Measurements from ENCODE around the gene BNC1. TPM values are rescaled to one million over a fixed set of nuclear protein-coding genes. Genes with fewer than 3 reads are reported as not detected.

The BNC1 gene
- total RNA-seq: not detected

- Histone ChIP-seq H3K27ac (no peak within 1 kb of the TSS), H3K4me3 (peak within 1 kb of the TSS in 3 of 4 donors; percentile 12 to 36 (median 24)), H3K36me3 (no peaks in the 10 kb centered on the region), H3K4me1 (peaks cover 0 to 13% (median 0%) of the 10 kb centered on the region in 4 donors), H3K27me3 (peaks cover 0 to 23% of the 10 kb centered on the region in 2 donors), H3K9me3 (no peaks in the 10 kb centered on the region)
- no peak for TF ChIP-seq CTCF (IDR thresholded peaks at IDR 0.05)
- TF ChIP-seq POLR2A (IDR thresholded peaks at IDR 0.05): no peak
- no peak for DNase-seq
Measured at GRCh38 chr15:83284559-83285283, at the start of gene BNC1. Gene BNC1, minus strand, starts transcription at chr15:83284664. Its CDS starts 36 bp downstream, at chr15:83284628.

- Histone ChIP-seq H3K36me3 (no peaks in the 10 kb centered on the region), H3K27ac (no peak overlapping the region), H3K9me3 (no peaks in the 10 kb centered on the region), H3K27me3 (no peaks in the 10 kb centered on the region), H3K4me3 (no peak overlapping the region), H3K4me1 (no peaks in the 10 kb centered on the region)
- TF ChIP-seq POLR2A (IDR thresholded peaks at IDR 0.05): no peak
- DNase-seq: no peak
Measured at GRCh38 chr15:83327041-83327440, 42.6 kb upstream of the BNC1 start.

- Histone ChIP-seq H3K27me3 (no peaks in the 10 kb centered on the region), H3K36me3 (no peaks in the 10 kb centered on the region), H3K4me3 (no peak overlapping the region), H3K4me1 (no peaks in the 10 kb centered on the region), H3K27ac (no peak overlapping the region), H3K9me3 (no peaks in the 10 kb centered on the region)
- TF ChIP-seq CTCF (IDR thresholded peaks at IDR 0.05) (no peak), POLR2A (IDR thresholded peaks at IDR 0.05) (no peak)
- DNase-seq: no peak
Measured at GRCh38 chr15:83324799-83325198, 40.3 kb upstream of the BNC1 start.

GRCh38 chr15:83323296-83323711, 38.8 kb upstream of the BNC1 start:
- no peak overlapping the region for H3K27ac ChIP-seq
- H3K27me3 ChIP-seq: no peaks in the 10 kb centered on the region
- no peaks in the 10 kb centered on the region for H3K4me1 ChIP-seq
- no peak for TF ChIP-seq CTCF (IDR thresholded peaks at IDR 0.05)
- H3K9me3 ChIP-seq: no peaks in the 10 kb centered on the region
- no peaks in the 10 kb centered on the region for H3K36me3 ChIP-seq
- no peak for DNase-seq
- H3K4me3 ChIP-seq: no peak overlapping the region

GRCh38 chr15:83322691-83323090, 38.2 kb upstream of the BNC1 start:
- TF ChIP-seq CTCF (IDR thresholded peaks at IDR 0.05) (no peak), POLR2A (IDR thresholded peaks at IDR 0.05) (no peak)
- H3K27me3 ChIP-seq: no peaks in the 10 kb centered on the region
- H3K27ac ChIP-seq: no peak overlapping the region
- no peak overlapping the region for H3K4me3 ChIP-seq
- H3K9me3 ChIP-seq: no peaks in the 10 kb centered on the region
- H3K36me3 ChIP-seq: no peaks in the 10 kb centered on the region
- H3K4me1 ChIP-seq: no peaks in the 10 kb centered on the region
- DNase-seq: no peak

- no peaks in the 10 kb centered on the region for H3K27me3 ChIP-seq
- no peak for TF ChIP-seq CTCF (IDR thresholded peaks at IDR 0.05)
- no peak for TF ChIP-seq POLR2A (IDR thresholded peaks at IDR 0.05)
- H3K27ac ChIP-seq: no peak overlapping the region
- no peak for DNase-seq
- no peaks in the 10 kb centered on the region for H3K4me1 ChIP-seq
- H3K4me3 ChIP-seq: no peak overlapping the region
- no peaks in the 10 kb centered on the region for H3K9me3 ChIP-seq
- no peaks in the 10 kb centered on the region for H3K36me3 ChIP-seq
Measured at GRCh38 chr15:83322061-83322460, 37.6 kb upstream of the BNC1 start.
